GM21447 (cell line): ENCODE data around the gene SLC5A3.

Source experiments
- ATAC-seq: cut with Tn5 transposase; IDR thresholded peaks from one replicate; pipeline ENCODE4 v1.9.1; 2021; ENCODE audit not compliant: unreplicated experiment

Gene SLC5A3

DNA sequence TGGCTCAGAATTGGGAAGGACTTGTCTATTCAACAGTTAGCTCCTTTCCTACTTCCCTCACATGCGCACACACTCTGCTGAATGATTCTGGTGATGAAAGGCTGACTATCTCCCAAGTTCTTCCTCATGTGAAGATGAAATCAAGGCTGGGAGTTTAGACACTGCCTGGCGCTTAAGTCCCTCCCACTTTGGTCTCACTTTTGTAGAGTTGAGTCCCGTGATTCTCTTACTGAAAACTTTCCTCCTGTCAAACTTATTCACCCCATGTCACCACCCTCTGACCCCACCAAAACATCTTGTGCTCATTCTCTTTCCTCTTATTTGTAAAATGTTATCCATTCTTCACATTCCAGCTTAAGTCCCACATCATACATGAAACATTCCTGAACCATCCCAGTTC is 8.4 kb upstream of the SLC5A3 start:
- ATAC-seq, result no peak

- ATAC-seq, result no peak
Measured at GRCh38 chr21:34071683-34072082, 1.7 kb upstream of the SLC5A3 start.

- ATAC-seq, result no peak
Measured at GRCh38 chr21:34072145-34073031, 990 bp upstream of the SLC5A3 start.

- ATAC-seq, result peak; percentile 40
Measured at GRCh38 chr21:34073749-34074282, 438 bp downstream of the SLC5A3 start.

DNA sequence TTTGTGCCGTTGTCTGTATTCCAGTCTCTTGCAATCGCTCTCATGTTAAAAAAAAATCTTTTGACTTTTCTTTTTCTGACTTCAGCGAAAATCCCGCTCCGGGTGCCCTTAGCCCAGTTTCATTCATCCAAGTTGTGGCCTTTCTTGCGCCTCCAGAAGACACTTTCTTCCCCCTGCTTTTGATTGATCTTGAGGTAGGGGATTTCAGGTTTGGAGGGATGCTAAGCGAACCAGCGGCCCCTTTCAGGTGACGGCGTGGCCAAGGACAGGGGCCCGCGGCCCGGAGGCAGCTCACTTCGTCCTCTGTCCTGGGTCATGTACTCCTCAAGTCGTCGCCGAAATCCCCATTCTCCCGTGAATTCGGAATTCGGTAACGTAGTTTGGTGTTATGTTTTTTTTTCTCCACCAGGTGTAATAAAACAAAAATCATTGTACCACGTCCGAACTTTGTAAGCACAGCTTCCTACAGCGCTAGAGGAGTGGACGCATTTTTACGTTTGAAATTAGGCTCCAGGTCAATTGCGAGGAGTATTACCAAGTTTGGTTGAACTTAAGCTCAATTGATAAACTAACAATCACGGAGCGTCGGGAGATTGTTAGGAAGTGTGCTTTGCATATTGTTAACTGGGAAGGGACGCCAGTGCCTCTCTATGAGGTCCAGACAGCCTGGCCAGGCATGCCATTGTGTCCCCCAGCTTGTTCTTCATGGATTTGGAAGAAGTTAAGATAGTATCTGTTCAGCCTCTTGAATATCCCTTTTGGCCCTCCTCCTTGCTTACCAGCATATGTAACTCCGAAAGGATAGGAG is 1.1 kb downstream of the SLC5A3 start:
- ATAC-seq, result no peak

- ATAC-seq, result no peak
Measured at GRCh38 chr21:34075091-34075425, 1.7 kb downstream of the SLC5A3 start.

DNA sequence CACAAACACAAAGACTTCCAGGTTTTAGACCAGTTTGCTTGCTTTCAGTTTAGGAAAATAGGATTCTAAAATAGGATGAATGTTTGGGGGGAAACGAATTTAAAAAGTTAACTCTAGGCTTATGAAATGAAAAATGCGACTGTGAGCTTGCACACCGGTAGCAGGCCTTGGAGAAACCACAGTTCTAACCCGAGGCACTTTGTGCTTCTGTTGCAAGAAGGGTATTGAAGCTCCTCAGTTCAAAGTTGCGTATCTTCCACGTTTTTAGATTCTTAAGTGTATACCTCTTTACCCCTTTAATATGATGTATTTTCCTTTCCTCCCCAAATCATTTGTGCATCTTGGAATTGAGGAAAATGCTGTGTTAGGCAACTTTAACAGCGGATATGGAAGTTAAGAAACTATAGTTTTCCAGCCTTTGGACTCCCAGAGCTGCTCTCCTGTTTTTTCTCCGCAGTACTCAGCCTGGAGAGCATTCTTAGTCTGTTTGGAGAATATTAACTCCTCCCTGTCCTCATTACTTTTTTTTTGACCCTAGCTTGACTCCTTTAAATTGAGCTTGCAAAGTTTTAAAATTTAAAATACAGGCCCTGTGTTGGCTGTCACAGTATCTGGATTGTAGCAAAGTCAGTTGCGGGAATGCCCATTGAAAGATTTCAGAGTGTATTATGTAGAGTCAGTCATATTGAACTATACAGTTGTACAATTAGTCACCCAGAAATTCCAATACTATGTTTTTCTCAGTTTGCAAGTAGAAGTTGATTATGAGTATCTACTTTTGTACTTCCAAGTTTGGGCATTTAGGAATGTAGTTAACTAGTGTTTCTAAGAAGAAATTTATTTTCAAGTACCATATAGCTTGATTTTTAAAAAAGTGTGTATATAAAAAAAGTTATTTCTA is 2.6 kb downstream of the SLC5A3 start:
- no peak for ATAC-seq

DNA sequence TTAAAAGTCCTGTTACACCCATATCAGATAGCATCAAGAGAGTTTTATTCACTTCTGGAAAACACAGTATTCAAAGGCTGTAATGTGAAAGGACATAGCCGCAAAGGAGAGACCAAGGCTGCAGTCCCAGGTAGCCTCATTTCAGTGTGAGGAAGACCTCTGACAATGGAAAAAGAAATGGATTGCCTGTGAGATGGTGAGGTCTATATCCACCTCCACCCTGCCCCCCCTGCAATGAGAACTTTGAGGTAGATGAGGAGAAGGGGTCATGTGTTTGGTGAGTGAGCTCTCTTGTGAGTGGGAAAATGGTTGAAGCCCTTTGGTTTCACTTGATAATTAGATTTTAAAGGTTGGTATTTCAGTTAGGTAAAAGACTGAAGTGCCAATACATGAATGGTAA is 3.5 kb downstream of the SLC5A3 start:
- ATAC-seq, result no peak

DNA sequence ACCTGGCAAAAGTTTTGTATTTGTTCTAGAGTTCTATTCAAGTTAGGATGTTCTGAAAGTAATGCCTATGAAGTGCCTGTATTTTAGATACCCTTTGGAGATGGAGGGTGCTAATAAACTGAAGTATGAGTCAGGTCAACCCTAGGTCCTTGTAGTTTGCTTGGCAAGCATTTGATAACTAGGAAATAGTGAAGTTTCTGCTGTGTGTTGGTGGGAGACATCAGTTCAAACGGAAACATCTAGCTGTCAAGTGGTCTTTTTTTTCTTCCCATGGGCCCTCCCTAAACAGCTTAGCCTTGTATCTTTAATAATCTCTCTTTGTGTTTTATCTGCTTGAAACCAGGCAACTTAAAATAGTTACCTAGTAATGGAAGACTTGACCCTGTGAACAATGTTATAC is 4.5 kb downstream of the SLC5A3 start:
- no peak for ATAC-seq

DNA sequence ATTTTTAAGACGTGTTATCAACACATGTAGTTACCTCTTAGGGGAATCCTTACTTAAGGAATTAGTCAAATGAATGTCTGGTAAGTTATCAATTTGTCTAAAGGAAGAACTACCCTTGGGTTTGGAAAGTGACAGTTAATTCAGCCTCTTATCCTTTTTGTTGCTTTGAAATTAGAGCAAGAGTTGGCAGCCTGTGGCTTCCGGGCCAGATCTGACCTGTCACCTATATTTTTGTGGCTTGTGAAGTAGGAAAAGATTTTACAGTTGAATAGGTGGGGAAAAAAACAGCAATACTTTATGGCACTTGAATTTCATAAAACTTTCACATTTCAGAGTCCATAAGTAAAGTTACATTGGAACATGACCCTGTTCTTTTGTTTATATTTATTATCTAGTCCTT is 5.5 kb downstream of the SLC5A3 start:
- no peak for ATAC-seq

- no peak for ATAC-seq
Measured at GRCh38 chr21:34080710-34081109, 7.3 kb downstream of the SLC5A3 start.

DNA sequence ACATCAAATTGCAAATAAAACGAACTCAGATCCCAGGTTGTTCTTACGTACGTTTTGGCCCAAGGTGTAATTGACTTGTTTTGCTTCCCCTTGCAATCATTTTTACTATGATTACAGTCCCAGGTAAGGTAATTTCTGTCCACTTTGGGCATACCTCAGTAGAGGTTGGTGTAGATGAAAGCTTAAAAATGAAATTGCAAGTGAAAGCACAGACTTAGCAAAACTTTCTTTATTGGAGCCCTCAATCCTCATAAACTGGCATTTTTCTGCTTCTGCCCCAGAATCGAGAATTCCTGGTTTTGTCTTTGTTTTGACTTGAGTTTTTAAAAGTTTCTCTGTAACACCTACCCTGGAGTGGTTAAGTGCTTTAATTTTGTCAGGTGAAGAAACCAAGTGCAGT is 9.4 kb downstream of the SLC5A3 start:
- ATAC-seq, result no peak

GRCh38 chr21:34083357-34083756 is 10.0 kb downstream of the SLC5A3 start:
- no peak for ATAC-seq

GRCh38 chr21:34085129-34085528 is 11.8 kb downstream of the SLC5A3 start:
- no peak for ATAC-seq

GRCh38 chr21:34086887-34087306 is 13.5 kb downstream of the SLC5A3 start:
- no peak for ATAC-seq

DNA sequence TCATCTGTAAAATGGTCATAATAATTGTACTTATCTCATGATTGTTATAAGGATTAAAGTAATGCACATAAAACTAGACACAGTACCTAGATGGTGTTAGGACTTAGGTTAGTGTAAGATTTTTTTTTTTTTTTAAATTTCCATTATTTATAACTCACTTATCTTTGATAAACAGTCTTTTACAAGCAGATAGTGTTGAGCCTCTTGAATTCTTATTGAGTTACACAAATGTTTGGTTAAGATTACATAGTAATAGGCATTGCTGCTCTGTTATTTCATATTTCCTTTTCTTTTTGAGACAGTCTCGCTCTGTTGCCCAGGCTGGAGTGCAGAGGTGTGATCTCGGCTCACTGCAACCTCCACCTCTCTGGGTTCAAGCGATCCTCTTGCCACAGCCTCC is 15.4 kb downstream of the SLC5A3 start:
- no peak for ATAC-seq

GRCh38 chr21:34091032-34091431 is 17.7 kb downstream of the SLC5A3 start:
- ATAC-seq, result no peak

GRCh38 chr21:34091607-34092006 is 18.2 kb downstream of the SLC5A3 start:
- no peak for ATAC-seq

- no peak for ATAC-seq
Measured at GRCh38 chr21:34092262-34092921, 19.0 kb downstream of the SLC5A3 start.

DNA sequence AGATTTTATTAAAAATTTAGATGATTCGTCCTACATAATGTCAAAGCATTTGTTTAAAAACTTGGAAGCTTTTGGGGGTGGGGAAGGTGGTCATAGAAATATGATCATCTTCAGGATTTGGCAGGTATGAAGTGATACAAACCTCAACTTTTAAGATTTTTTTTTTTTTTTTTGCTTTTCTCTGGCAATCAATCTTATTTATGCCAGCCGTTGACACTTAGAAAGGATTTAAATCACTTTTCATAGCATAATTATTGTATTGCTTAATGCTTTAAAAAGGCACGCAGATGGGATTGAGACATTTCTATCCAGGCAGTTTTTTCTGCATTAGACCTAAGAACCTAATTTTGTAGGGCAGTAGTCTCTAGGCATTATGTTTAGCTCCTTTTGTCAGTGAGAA is 19.7 kb downstream of the SLC5A3 start:
- no peak for ATAC-seq
